GM10248 (cell line): ENCODE results near the gene AMFR.
"Not testable (repeated sequence)": the region's sequence is repeated elsewhere in the genome, so short reads cannot be mapped to it uniquely, and the experiment has no call there.

Source experiments
- CTCF ChIA-PET: fragments of 300-600 bp; sonication (Branson Sonifier 250); formaldehyde crosslinking; extraction: SDS; loops from one replicate; lab custom pipeline; 2021; ENCODE audit warnings: antibody characterized with exemption; lab: Yijun Ruan, JAX
- POLR2A ChIA-PET: fragments of 350-650 bp; sonication (Branson Sonifier 250); formaldehyde crosslinking; extraction: SDS; loops from one replicate; lab custom pipeline; 2020; ENCODE audit warnings: antibody characterized with exemption; lab: Yijun Ruan, JAX
- DNase-seq: peaks from one replicate; pipeline ENCODE4 v3.0.0; 2012; ENCODE audit errors: extremely low spot score
- CTCF ChIP-seq: IDR thresholded peaks from 2 replicates; pipeline ENCODE4 v1.5.1; 2012; ENCODE audit warnings: mild to moderate bottlenecking, low read depth; ENCODE audit errors: extremely low read depth, missing control alignments, control extremely low read depth

AMFR gene

GRCh38 chr16:56388209-56388608, 37.1 kb downstream of the AMFR start:
- no peak for DNase-seq
- ChIA-PET CTCF (interaction anchor here (0.7 to 1.6 kb wide), 4 partner anchors 13 to 32 kb away, joined by 3 to 5 read pairs (median 4); no protein-coding TSS in a partner anchor), POLR2A (no interaction called here)
- TF ChIP-seq CTCF, result no peak

GRCh38 chr16:56387396-56387795, 37.9 kb downstream of the AMFR start:
- ChIA-PET POLR2A (no interaction called here), CTCF (interaction anchor here (1.4 to 1.6 kb wide), 2 partner anchors 14 to 31 kb away, joined by 4 to 5 read pairs; no protein-coding TSS in a partner anchor)
- no peak for DNase-seq
- no peak for TF ChIP-seq CTCF

- TF ChIP-seq CTCF, result no peak
- ChIA-PET POLR2A (interaction anchor here (0.7 kb wide), 1 partner anchor 1734 kb away, joined by 3 read pairs; no protein-coding TSS in a partner anchor), CTCF (no interaction called here)
- DNase-seq, result no peak
Measured at GRCh38 chr16:56384074-56384721, 41.1 kb downstream of the AMFR start.

GRCh38 chr16:56382901-56383355, 42.4 kb downstream of the AMFR start:
- no peak for DNase-seq
- no peak for TF ChIP-seq CTCF
- CTCF ChIA-PET, result interaction anchor here (0.8 to 0.9 kb wide), 4 partner anchors 9 to 68 kb away, joined by 3 read pairs; partner anchors contain the start of genes NUDT21 and OGFOD1
- POLR2A ChIA-PET, result no interaction called here

- ChIA-PET CTCF (interaction anchor here (0.8 to 0.9 kb wide), 4 partner anchors 9 to 68 kb away, joined by 3 read pairs; partner anchors contain the start of genes NUDT21 and OGFOD1), POLR2A (no interaction called here)
- no peak for DNase-seq
- no peak for TF ChIP-seq CTCF
Measured at GRCh38 chr16:56382459-56382858, 42.9 kb downstream of the AMFR start.

- POLR2A ChIA-PET, DNase-seq: not testable (repeated sequence)
- CTCF ChIA-PET, result interaction anchor here (1.5 kb wide), 1 partner anchor 14 kb away, joined by 3 read pairs; no protein-coding TSS in a partner anchor
Measured at GRCh38 chr16:56380778-56381485, 44.4 kb downstream of the AMFR start.

GRCh38 chr16:56379044-56379443, 46.3 kb downstream of the AMFR start:
- CTCF ChIA-PET, DNase-seq, POLR2A ChIA-PET: not testable (repeated sequence)

GRCh38 chr16:56375792-56376191, 49.6 kb downstream of the AMFR start:
- CTCF ChIA-PET, result interaction anchor here (2.6 kb wide), 1 partner anchor 20 kb away, joined by 10 read pairs; no protein-coding TSS in a partner anchor
- DNase-seq, POLR2A ChIA-PET: not testable (repeated sequence)
